Sigmoid colon (tissue), 4 donors: ENCODE measurements around the gene OR2AE1.

ENCODE experiments used
- EP300 ChIP-seq, 4 donors: sonication (generic); formaldehyde crosslinking; IDR thresholded peaks; one replicate each; pipeline ENCODE4 v1.6.1; 2017; ENCODE audit warnings: antibody characterized with exemption in 4 of 4
- POLR2A ChIP-seq, 2 donors: fragments of 450-650 bp; IDR thresholded peaks; one replicate each; pipeline ENCODE4 v1.6.1; 2016; ENCODE audit warnings: antibody characterized with exemption in 2 of 2, mild to moderate bottlenecking in 2 of 2, moderate library complexity in 2 of 2
- POLR2AphosphoS5 ChIP-seq, 4 donors: sonication (generic); formaldehyde crosslinking; IDR thresholded peaks; one replicate each; pipeline ENCODE4 v1.6.1; 2017; ENCODE audit warnings: antibody characterized with exemption in 4 of 4
- TF ChIP-seq, protein P1 (sequence below), 4 experiments: fragments of 450-650 bp in 3 of 4; fragments of 200-600 bp in 1 of 4; IDR thresholded peaks; one replicate each; pipeline ENCODE4 v1.5.1; 2016 to 2019; ENCODE audit warnings: antibody characterized with exemption in 4 of 4, mild to moderate bottlenecking in 3 of 4, moderate library complexity in 2 of 4

- TF ChIP-seq, protein P1, sequence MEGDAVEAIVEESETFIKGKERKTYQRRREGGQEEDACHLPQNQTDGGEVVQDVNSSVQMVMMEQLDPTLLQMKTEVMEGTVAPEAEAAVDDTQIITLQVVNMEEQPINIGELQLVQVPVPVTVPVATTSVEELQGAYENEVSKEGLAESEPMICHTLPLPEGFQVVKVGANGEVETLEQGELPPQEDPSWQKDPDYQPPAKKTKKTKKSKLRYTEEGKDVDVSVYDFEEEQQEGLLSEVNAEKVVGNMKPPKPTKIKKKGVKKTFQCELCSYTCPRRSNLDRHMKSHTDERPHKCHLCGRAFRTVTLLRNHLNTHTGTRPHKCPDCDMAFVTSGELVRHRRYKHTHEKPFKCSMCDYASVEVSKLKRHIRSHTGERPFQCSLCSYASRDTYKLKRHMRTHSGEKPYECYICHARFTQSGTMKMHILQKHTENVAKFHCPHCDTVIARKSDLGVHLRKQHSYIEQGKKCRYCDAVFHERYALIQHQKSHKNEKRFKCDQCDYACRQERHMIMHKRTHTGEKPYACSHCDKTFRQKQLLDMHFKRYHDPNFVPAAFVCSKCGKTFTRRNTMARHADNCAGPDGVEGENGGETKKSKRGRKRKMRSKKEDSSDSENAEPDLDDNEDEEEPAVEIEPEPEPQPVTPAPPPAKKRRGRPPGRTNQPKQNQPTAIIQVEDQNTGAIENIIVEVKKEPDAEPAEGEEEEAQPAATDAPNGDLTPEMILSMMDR (IDR thresholded peaks at IDR 0.05): no peak
- TF ChIP-seq POLR2AphosphoS5 (IDR thresholded peaks at IDR 0.05): no peak
- no peak for TF ChIP-seq EP300 (IDR thresholded peaks at IDR 0.05)
- TF ChIP-seq POLR2A (IDR thresholded peaks at IDR 0.05): no peak
These were observed 32.5 kb downstream of the OR2AE1 start for GRCh38 chr7:99844328-99844727.
